GM12872 (cell line): Measurements from ENCODE around the gene CNNM1.
A peak's percentile ranks its signal among the peaks of the same experiment; 100 is the strongest.

Source experiments
- CTCF ChIP-seq: IDR thresholded peaks from 3 replicates; pipeline ENCODE4 v1.5.1; 2011; ENCODE audit warnings: low read depth, mild to moderate bottlenecking, low read length, moderate library complexity; ENCODE audit not compliant: insufficient read depth

CNNM1 gene

GRCh38 chr10:99396471-99396870 is 67.3 kb downstream of the CNNM1 start:
- no peak for TF ChIP-seq CTCF

- TF ChIP-seq CTCF, result no peak
These were observed 70.5 kb downstream of the CNNM1 start for GRCh38 chr10:99399664-99400063.

GRCh38 chr10:99403674-99404073 is 74.5 kb downstream of the CNNM1 start:
- TF ChIP-seq CTCF, result no peak

- no peak for TF ChIP-seq CTCF
These were observed 77.0 kb downstream of the CNNM1 start for GRCh38 chr10:99406149-99406548.

GRCh38 chr10:99410146-99410545 is 81.0 kb downstream of the CNNM1 start:
- no peak for TF ChIP-seq CTCF

GRCh38 chr10:99410876-99411275 is 81.7 kb downstream of the CNNM1 start:
- TF ChIP-seq CTCF, result no peak

GRCh38 chr10:99411546-99411945 is 82.4 kb downstream of the CNNM1 start:
- no peak for TF ChIP-seq CTCF

- peak; percentile 19; the same call in 1 of the 3 replicates for TF ChIP-seq CTCF
These were observed 82.9 kb downstream of the CNNM1 start for GRCh38 chr10:99412099-99412498.
